Neural crest cell (in vitro differentiated cells): ENCODE results near the gene TMED3. TPM values are rescaled to one million over a fixed set of nuclear protein-coding genes. Genes with fewer than 3 reads are reported as not detected.
"Not testable (repeated sequence)": the region's sequence is repeated elsewhere in the genome, so short reads cannot be mapped to it uniquely, and the experiment has no call there.

Experiments
- DNase-seq: peaks from one replicate; pipeline ENCODE4 v3.0.0; 2021; ENCODE audit warnings: low read depth, mixed read lengths, low spot score
- H3K27ac Mint-ChIP-seq: one replicate; pipeline ENCODE4 v1.8.0; 2021; ENCODE audit warnings: mild to moderate bottlenecking, mixed read lengths; ENCODE audit not compliant: unreplicated experiment
- H3K27me3 Mint-ChIP-seq: 2 replicates; pipeline ENCODE4 v1.8.0; 2021; ENCODE audit warnings: low read depth, mild to moderate bottlenecking, mixed read lengths
- H3K36me3 Mint-ChIP-seq: 2 replicates; pipeline ENCODE4 v1.8.0; 2021; ENCODE audit warnings: low read depth, mild to moderate bottlenecking, mixed read lengths
- H3K4me1 Mint-ChIP-seq: 2 replicates; pipeline ENCODE4 v1.8.0; 2021; ENCODE audit warnings: mixed read lengths
- H3K4me3 Mint-ChIP-seq: one replicate; pipeline ENCODE4 v1.8.0; 2021; ENCODE audit warnings: mild to moderate bottlenecking, mixed read lengths
- H3K9me3 Mint-ChIP-seq: 2 replicates; pipeline ENCODE4 v1.8.0; 2021; ENCODE audit warnings: mixed read lengths
- CTCF ChIP-seq: fragments of 200-600 bp; sonication (generic); conservative IDR thresholded peaks from 2 replicates; pipeline ENCODE4 v1.5.0; 2021; ENCODE audit warnings: antibody characterized with exemption, mild to moderate bottlenecking
- total RNA-seq: library from RNA; stranded (reverse); gene quantifications from 2 replicates; pipeline ENCODE4 v1.2.1, GENCODE V29; 2021

Gene TMED3
- total RNA-seq, 1 donor from 2014 or later: 34.4 TPM

GRCh38 chr15:79311901-79312553 is 1.1 kb downstream of the TMED3 start:
- H3K4me1 Mint-ChIP-seq: peaks cover 25% of the 10 kb centered on the region
- TF ChIP-seq CTCF: no peak
- no peak overlapping the region for H3K27ac Mint-ChIP-seq
- DNase-seq: no peak
- peaks cover 23% of the 10 kb centered on the region for H3K36me3 Mint-ChIP-seq
- H3K9me3 Mint-ChIP-seq: no peaks in the 10 kb centered on the region
- H3K4me3 Mint-ChIP-seq: peak overlapping the region; percentile 92
- H3K27me3 Mint-ChIP-seq: peaks cover 36% of the 10 kb centered on the region

- H3K27me3 Mint-ChIP-seq: peaks cover 15% of the 10 kb centered on the region
- H3K4me1 Mint-ChIP-seq: peaks cover 25% of the 10 kb centered on the region
- H3K27ac Mint-ChIP-seq: no peak overlapping the region
Observed at GRCh38 chr15:79314186-79314585, 3.3 kb downstream of the TMED3 start.

GRCh38 chr15:79314811-79315210 is 3.9 kb downstream of the TMED3 start:
- peaks cover 8% of the 10 kb centered on the region for H3K27me3 Mint-ChIP-seq
- no peak overlapping the region for H3K4me3 Mint-ChIP-seq
- peaks cover 25% of the 10 kb centered on the region for H3K4me1 Mint-ChIP-seq
- DNase-seq: no peak
- no peak for TF ChIP-seq CTCF
- H3K9me3 Mint-ChIP-seq: no peaks in the 10 kb centered on the region
- no peak overlapping the region for H3K27ac Mint-ChIP-seq
- peaks cover 49% of the 10 kb centered on the region for H3K36me3 Mint-ChIP-seq

More at GRCh38 chr15:79314186-79314585, 3.3 kb downstream of the TMED3 start:
- peaks cover 42% of the 10 kb centered on the region for H3K36me3 Mint-ChIP-seq
- H3K4me3 Mint-ChIP-seq: peak overlapping the region; percentile 64
- H3K9me3 Mint-ChIP-seq: no peaks in the 10 kb centered on the region
- TF ChIP-seq CTCF: no peak
- DNase-seq: no peak

- Mint-ChIP-seq H3K4me3 (no peak overlapping the region), H3K4me1 (peaks cover 18% of the 10 kb centered on the region), H3K27ac (no peak overlapping the region), H3K36me3 (peaks cover 54% of the 10 kb centered on the region), H3K27me3 (no peaks in the 10 kb centered on the region), H3K9me3 (no peaks in the 10 kb centered on the region)
- TF ChIP-seq CTCF: no peak
- no peak for DNase-seq
Observed at GRCh38 chr15:79315623-79316328, 4.9 kb downstream of the TMED3 start.

- DNase-seq: no peak
- Mint-ChIP-seq H3K27ac (peak overlapping the region; percentile 69), H3K4me1 (peaks cover 14% of the 10 kb centered on the region), H3K36me3 (peaks cover 62% of the 10 kb centered on the region), H3K4me3 (no peak overlapping the region), H3K9me3 (no peaks in the 10 kb centered on the region), H3K27me3 (no peaks in the 10 kb centered on the region)
- TF ChIP-seq CTCF: no peak
Observed at GRCh38 chr15:79316864-79317263, 6.0 kb downstream of the TMED3 start.

GRCh38 chr15:79319973-79320372 is 9.1 kb downstream of the TMED3 start:
- H3K9me3 Mint-ChIP-seq, DNase-seq, H3K27me3 Mint-ChIP-seq, H3K4me3 Mint-ChIP-seq, H3K27ac Mint-ChIP-seq, H3K4me1 Mint-ChIP-seq: not testable (repeated sequence)
- H3K36me3 Mint-ChIP-seq: peaks cover 59% of the 10 kb centered on the region
